DMS 273 treated with DMSO at 0.1 percent for 48 hours (cell line): ENCODE results near the gene TMEM147.

Experiments used
- DNase-seq: peaks from one replicate; lab custom pipeline; 2025; lab: John Stamatoyannopoulos, UW

Gene TMEM147

DNA sequence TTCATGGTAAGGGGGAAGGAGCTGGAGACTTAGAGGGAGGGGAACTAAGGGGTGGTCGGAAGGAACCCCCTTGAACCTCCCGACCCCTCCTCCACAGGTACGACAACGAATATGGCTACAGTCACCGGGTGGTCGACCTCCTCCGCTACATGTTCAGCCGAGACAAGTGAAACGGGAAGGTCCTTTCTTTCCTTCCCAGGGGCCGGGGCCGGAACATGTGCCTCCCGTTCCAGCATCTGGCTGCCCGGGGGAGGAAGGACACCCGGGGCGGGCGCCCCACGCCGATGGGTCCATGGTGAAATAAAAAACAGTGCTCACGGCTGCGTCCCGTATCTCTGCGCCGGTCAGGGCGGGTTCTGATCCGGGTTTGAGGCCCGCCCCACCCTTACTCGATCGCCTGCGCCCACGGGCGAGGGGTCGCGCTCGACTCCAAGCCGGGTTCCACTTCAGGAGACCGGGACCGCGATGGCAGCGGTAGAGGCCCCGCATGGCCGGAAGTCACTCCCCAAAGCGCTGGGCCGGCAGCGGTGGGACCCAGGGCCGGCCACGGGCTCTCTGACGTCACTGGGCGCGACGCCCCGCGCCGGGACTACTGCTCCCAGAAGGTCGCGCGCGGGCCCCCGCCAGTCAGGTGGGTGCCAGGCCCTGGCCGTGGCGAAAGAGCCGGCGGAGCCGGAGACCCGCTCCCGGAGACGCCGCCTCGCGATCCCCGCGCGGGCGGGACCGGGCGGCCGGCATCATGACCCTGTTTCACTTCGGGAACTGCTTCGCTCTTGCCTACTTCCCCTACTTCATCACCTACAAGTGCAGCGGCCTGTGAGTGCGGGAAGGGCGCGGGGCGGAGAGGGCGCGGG lies at the start of gene TMEM147:
Gene TMEM147 (plus strand): TSS at position 626 of the 854 bp plus-strand sequence. CDS start 114 bp downstream, at position 740.
- peak; percentile 55 for DNase-seq

DNA sequence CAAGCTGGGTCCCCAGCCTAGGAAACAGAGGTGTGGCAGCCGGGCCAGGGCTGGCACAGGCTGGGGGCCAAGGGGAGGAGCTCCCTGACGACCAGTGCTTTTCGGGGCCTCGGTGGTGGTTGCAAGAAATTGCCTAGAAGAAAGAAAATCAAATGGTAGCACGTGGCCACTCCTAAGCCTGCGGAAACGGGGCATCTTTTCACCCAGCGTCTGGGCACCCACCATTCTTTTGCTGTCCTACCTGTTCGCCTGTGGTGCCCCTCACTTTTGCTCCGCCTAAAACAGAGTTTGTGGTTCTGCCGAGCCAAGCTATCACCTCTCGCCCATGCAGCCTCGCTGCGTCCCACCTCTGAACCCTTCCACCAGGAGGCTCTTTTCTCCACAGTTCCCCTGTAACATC lies 48.0 kb upstream of the TMEM147 start:
- no peak for DNase-seq

DNA sequence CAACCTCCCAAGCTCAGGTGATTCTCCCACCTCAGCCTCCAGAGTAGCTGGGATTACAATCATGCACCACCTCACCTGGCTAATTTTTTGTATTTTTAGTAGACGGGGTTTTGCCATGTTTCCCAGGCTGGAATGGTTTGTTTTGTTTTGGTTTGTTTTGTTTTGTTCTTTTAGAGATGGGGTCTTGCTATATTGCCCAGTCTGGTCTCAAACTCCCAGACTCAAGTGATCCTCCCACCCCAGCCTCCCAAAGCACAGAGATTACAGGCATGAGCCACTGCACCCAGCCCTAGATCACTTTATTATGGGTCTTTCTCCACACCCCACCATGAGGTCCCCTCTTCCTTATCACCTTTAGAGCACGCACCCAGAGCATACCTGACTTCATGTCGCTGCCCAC lies 47.2 kb upstream of the TMEM147 start:
- DNase-seq, result no peak

GRCh38 chr19:35498984-35499527 lies 46.4 kb upstream of the TMEM147 start:
- no peak for DNase-seq

GRCh38 chr19:35500611-35501010 lies 44.8 kb upstream of the TMEM147 start:
- no peak for DNase-seq

- DNase-seq, result no peak
These were observed 43.7 kb upstream of the TMEM147 start for GRCh38 chr19:35501684-35502083.

DNA sequence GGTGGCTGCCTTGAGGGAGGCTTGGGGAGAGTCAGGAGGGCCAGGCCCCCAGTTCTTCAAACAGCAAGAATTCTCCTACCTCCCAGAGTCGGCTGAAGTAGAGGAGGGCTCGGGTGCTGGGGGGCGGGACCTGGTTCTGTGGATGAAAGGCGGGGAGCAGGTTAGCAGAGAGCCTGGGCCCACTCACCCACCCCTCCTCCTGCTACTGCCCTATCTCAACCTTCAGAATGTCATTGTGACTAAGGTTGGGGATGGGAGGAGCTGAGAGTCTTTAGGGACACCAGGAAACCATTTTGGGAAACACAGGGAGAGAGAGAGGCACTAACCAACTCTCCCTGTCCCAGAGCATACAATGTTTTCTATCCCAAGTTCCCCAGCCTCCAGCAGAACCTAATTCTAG lies 42.7 kb upstream of the TMEM147 start:
- DNase-seq, result no peak

DNA sequence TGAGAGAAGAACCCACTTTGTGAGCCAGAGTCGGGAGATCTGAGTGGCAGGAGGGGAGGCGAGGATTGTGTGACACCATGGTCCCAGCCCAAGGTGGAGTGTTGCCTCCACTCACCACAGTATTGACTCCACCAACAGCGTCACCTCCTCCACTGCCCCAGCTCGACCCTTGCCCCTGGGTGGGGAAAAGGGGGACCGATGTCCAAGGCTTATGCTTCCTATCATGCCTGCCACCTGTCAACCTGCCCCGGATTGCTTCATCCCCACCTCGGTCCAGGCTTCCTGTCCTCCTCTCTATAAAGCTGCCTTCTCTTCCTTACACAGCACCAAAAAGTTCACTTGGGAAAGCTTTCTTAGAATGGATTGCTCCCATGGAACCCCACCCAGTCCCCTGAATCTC lies 39.4 kb upstream of the TMEM147 start:
- no peak for DNase-seq

GRCh38 chr19:35507561-35507960 lies 37.9 kb upstream of the TMEM147 start:
- DNase-seq, result no peak

DNA sequence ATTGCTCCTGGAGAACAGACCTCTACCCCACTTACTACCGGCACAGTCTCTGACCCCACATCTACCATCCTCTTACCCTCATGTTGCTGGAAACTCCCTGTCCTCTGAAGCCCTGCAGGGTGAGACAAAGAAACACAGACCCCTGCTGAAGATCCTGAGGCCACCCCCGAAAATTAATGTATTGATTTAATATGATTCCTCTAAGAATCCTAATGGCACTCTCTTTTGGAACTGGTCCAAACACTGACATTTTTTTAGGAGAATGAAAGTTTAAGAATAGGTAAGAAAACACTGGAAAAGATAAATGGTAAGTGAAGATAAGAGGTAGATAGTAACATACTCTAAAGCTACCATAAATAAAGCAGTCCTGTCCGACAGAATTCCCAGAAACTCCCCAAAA lies 37.3 kb upstream of the TMEM147 start:
- DNase-seq, result no peak

DNA sequence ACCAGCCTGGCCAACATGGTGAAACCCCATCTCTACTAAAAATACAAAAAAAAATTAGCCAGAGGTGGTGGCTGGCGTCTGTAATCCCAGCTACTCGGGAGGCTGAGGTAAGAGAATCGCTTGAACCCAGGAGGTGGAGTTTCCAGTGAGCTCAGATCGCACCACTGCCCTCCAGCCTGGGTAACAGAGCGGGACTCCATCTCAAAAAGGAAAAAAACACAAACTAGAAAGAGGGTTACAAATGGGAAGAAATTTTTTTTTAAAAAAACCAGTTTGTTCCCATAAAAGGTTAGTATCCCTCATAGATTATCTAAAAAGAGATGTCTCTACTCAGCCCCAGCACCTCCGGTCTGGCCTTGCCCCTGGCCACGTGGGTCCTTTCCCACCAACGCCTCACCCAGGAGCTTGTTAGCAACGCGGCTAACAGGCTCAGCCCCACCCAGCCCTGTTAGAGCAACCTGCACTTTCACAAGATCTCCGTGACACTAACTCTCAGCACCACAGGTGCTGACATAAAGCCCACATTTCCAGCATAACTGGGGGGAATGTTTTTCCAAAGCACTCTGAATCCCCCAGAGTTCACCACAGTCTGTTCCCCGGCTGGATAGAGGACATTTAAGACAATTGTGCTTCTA lies 36.3 kb upstream of the TMEM147 start:
- DNase-seq, result no peak

DNA sequence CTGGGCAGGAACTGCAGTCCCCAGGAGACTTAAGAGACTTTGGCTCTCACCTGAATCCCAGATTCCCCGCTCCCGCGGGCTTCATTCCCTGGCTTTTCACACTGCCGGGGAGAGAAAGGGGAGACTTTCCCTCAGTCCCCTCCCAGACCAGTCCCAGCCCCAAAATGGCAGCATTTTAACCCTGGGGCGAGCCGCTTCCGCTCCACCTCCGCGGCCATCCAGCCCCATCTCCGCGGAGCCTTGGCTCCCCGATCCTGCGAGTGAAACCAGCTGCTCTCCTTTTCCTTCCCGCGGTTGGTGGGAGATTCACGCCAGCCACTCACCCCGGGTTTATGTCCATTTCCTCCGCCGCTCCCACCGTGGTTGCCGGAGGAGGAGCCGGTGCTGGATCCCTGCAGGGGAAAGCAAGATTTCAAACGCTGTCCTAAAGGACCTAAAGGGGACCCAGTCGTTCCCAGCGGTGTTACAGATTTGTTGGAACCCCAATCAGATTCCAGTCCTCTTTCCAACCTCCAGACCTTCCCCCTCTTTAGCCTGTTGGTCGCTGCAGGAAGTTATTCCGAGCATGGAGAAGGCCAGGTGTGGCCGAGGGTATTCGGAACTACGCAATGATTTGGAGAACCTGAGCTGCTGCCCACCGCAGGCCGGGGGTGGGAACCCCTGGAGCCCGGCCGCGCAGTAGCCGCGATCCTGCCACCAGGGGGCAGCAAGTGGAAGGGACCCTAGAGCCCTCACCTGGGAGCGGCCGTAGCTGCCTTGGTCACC lies 35.4 kb upstream of the TMEM147 start:
- no peak for DNase-seq

- no peak for DNase-seq
These were observed 34.8 kb upstream of the TMEM147 start for GRCh38 chr19:35510626-35510964.

- no peak for DNase-seq
These were observed 34.1 kb upstream of the TMEM147 start for GRCh38 chr19:35511337-35511736.

GRCh38 chr19:35512831-35513627 lies 32.4 kb upstream of the TMEM147 start:
- peak; percentile 18 for DNase-seq

- no peak for DNase-seq
These were observed 31.7 kb upstream of the TMEM147 start, which contains the start of gene DMKN for GRCh38 chr19:35513628-35514281. TSS of gene DMKN (minus strand) at chr19:35513649. CDS start at chr19:35513475, 174 bp downstream.

- DNase-seq, result no peak
These were observed 31.1 kb upstream of the TMEM147 start for GRCh38 chr19:35514282-35514809.

- DNase-seq, result no peak
These were observed 29.1 kb upstream of the TMEM147 start for GRCh38 chr19:35516310-35516709.

DNA sequence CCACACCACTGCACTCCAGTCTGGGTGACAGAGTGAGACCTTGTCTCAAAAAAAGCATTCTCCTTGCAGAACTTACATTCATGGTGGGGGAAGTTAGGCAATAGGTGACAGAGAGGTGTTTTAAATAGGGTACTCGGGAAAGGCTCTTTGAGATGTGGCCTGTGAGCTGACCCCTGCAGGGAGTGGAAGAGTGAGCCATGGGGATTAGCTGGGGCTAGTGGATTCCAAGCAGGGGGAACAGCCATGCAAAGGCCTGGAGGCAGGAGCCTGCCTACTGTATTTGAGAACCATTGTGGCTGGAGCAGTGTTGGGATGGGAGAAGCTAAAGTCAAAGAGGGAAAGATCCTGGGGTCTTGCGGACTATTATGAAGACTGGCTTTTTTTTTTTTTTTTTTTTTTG lies 28.1 kb upstream of the TMEM147 start:
- no peak for DNase-seq

DNA sequence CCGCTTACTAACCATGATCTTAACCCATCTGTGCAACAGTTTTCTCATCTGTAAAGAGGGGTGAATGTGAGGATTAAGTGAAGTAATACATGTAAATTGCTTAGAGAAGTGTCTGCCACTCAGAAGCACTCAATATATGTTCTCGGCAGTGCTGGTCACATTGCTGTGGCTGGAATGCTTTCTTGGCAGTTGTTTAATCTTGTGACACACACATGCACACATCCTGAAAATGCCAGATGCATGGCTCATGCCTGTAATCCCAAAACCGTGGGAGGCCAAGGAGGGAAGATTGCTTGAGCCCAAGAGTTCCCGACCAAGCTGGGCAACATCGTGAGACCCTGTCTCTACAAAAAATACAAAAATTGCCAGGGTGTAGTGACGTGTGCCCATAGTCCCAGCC lies 27.1 kb upstream of the TMEM147 start:
- DNase-seq, result no peak

DNA sequence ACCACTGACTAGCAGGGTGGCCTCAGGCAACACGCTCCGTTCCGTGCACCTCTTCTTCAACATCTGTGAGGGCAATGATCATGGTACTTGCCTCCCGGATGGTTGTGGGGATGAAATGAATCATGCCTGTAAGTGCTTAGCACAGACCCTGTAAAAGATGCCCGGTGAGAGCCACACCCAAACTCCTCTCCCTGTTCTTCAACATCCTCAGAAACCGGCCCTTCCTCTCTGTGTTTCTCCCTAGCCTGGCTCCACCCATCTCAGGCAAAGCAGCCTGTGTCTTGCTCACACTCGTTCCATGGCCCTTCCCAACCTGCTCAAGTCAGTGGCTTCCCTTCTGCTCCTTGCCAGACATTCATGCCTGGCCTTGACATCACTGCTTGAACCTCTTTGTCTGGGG lies 26.1 kb upstream of the TMEM147 start:
- no peak for DNase-seq
